ENCODE measurements around the gene ZNF573. TPM values are rescaled to one million over a fixed set of nuclear protein-coding genes. Genes with fewer than 3 reads are reported as not detected.

Gene ZNF573
- polyA plus RNA-seq, 3 donors = 1.1 to 3.1 (median 1.5) TPM

DNA sequence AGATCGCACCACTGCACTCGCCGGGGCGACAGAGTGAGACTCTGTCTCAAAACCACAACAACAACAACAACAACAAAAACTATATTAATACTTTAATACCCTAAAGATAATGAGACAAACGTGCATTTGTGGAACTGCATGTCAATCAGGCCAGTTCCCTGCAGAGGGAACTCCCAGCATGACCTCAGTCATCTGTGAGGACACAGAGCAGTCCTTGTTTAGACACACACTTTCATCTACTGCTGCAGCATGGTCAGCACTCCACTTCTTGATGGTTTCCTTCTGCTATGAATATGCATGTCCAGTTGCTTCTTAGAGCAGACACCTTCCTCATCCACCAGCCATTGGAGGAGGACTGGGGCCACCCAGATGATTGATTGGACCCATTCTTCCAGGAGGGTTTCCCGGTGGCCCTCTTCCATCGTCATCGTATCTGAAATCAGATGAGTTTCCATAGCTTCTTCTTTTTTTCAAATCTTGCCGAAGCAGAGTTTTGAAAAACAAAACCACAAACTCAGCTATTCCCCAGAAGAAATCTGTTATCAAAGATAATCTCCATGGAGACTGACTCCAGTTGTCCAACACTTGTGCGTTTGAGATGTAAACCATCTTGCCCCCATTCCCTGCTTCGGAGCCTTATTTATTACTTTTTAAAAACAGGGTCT, 86.3 kb downstream of the ZNF573 start:
- Histone ChIP-seq H3K4me1 (ENCODE audit: control insufficient read depth in 1 of 2, insufficient read depth in 2 of 2, low read length in 2 of 2) (peaks cover 7 to 9% of the 10 kb centered on the region in 2 donors), H3K9me3 (replicated peaks in 1 of 2; ENCODE audit: control insufficient read depth in 1 of 2, insufficient read depth in 1 of 2, low read length in 2 of 2) (peaks cover 69 to 71% of the 10 kb centered on the region in 2 donors), H3K27ac (ENCODE audit: low read depth in 1 of 2, low read length in 2 of 2) (no peak overlapping the region), H4K20me1 (ENCODE audit: insufficient read depth, low read length) (no peaks in the 10 kb centered on the region), H3K27me3 (ENCODE audit: control insufficient read depth in 2 of 2, insufficient read depth in 2 of 2, low read length in 2 of 2) (no peaks in the 10 kb centered on the region), H3K4me2 (replicated peaks; ENCODE audit: extremely low read depth, low read length, poor library complexity, severe bottlenecking) (no peak overlapping the region), H2AFZ (ENCODE audit: insufficient read depth, low read depth, low read length, poor library complexity, severe bottlenecking) (no peak overlapping the region), H3K79me2 (ENCODE audit: insufficient read depth, low read length) (no peaks in the 10 kb centered on the region), H3K36me3 (replicated peaks in 1 of 2; ENCODE audit: control insufficient read depth in 1 of 2, insufficient read depth in 2 of 2, low read length in 2 of 2) (peaks cover 0 to 3% of the 10 kb centered on the region in 2 donors), H3K9ac (ENCODE audit: insufficient read depth, low read length, poor library complexity, severe bottlenecking) (no peak overlapping the region), H3K4me3 (replicated peaks in 1 of 3; ENCODE audit: low read depth in 2 of 3, low read length in 3 of 3) (no peak overlapping the region)
- Mint-ChIP-seq H3K27ac (no peak overlapping the region), H3K9me3 (peaks cover 27 to 75% (median 72%) of the 10 kb centered on the region in 7 donors), H3K27me3 (ENCODE audit: low read depth in 3 of 3) (peaks cover 1 to 10% (median 7%) of the 10 kb centered on the region in 3 donors), H3K4me1 (peaks cover 9% of the 10 kb centered on the region), H3K4me3 (no peak overlapping the region), H3K36me3 (peaks cover 3 to 6% of the 10 kb centered on the region in 2 donors)
- TF ChIP-seq, protein P1, sequence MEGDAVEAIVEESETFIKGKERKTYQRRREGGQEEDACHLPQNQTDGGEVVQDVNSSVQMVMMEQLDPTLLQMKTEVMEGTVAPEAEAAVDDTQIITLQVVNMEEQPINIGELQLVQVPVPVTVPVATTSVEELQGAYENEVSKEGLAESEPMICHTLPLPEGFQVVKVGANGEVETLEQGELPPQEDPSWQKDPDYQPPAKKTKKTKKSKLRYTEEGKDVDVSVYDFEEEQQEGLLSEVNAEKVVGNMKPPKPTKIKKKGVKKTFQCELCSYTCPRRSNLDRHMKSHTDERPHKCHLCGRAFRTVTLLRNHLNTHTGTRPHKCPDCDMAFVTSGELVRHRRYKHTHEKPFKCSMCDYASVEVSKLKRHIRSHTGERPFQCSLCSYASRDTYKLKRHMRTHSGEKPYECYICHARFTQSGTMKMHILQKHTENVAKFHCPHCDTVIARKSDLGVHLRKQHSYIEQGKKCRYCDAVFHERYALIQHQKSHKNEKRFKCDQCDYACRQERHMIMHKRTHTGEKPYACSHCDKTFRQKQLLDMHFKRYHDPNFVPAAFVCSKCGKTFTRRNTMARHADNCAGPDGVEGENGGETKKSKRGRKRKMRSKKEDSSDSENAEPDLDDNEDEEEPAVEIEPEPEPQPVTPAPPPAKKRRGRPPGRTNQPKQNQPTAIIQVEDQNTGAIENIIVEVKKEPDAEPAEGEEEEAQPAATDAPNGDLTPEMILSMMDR (IDR thresholded peaks at IDR 0.05) = no peak
- intact Hi-C loops (cut with micrococcal nuclease) = no loop called here
- DNase-seq = no peak
- WGBS (ENCODE audit: insufficient coverage) = 32% methylated on average over 6 of the region's 11 CpGs

- H3K27me3 Mint-ChIP-seq (ENCODE audit: low read depth in 3 of 3) = peaks cover 1 to 12% (median 7%) of the 10 kb centered on the region in 3 donors
- peaks cover 21 to 82% (median 76%) of the 10 kb centered on the region in 7 donors for H3K9me3 Mint-ChIP-seq
- peak overlapping the region; percentile 85 to 94 for H3K4me3 Mint-ChIP-seq
- Histone ChIP-seq H2AFZ (ENCODE audit: insufficient read depth, low read depth, low read length, poor library complexity, severe bottlenecking) (peak overlapping the region; percentile 89), H3K9me3 (replicated peaks in 1 of 2; ENCODE audit: control insufficient read depth in 1 of 2, insufficient read depth in 1 of 2, low read length in 2 of 2) (peaks cover 68 to 77% of the 10 kb centered on the region in 2 donors), H3K9ac (ENCODE audit: insufficient read depth, low read length, poor library complexity, severe bottlenecking) (peak overlapping the region; percentile 43), H3K36me3 (replicated peaks in 1 of 2; ENCODE audit: control insufficient read depth in 1 of 2, insufficient read depth in 2 of 2, low read length in 2 of 2) (no peaks in the 10 kb centered on the region), H4K20me1 (ENCODE audit: insufficient read depth, low read length) (no peaks in the 10 kb centered on the region), H3K4me1 (ENCODE audit: control insufficient read depth in 1 of 2, insufficient read depth in 2 of 2, low read length in 2 of 2) (peaks cover 7 to 9% of the 10 kb centered on the region in 2 donors), H3K27ac (ENCODE audit: low read depth in 1 of 2, low read length in 2 of 2) (no peak overlapping the region), H3K79me2 (ENCODE audit: insufficient read depth, low read length) (no peaks in the 10 kb centered on the region), H3K4me2 (replicated peaks; ENCODE audit: extremely low read depth, low read length, poor library complexity, severe bottlenecking) (peak overlapping the region; percentile 83), H3K4me3 (replicated peaks in 1 of 3; ENCODE audit: low read depth in 2 of 3, low read length in 3 of 3) (peak overlapping the region; percentile 28 to 77 (median 40)), H3K27me3 (ENCODE audit: control insufficient read depth in 2 of 2, insufficient read depth in 2 of 2, low read length in 2 of 2) (no peaks in the 10 kb centered on the region)
- TF ChIP-seq, protein P1 (IDR thresholded peaks at IDR 0.05) = no peak
- DNase-seq = peak in 1 of 3 donors; percentile 12
- peaks cover 9% of the 10 kb centered on the region for H3K4me1 Mint-ChIP-seq
- 0% methylated on average over 43 of the region's 48 CpGs for WGBS (ENCODE audit: insufficient coverage)
- H3K27ac Mint-ChIP-seq = peak overlapping the region in 2 of 7 donors; percentile 66 to 77
- peaks cover 3 to 4% of the 10 kb centered on the region in 2 donors for H3K36me3 Mint-ChIP-seq
- intact Hi-C loops (cut with micrococcal nuclease) = no loop called here
These were observed 87.4 kb downstream of the ZNF573 start for GRCh38 chr19:37691881-37692504.

Small RNA genes lying within 50 kb of the gene (small RNA-seq; reads per million reads assigned to genes)
- not detected for gene SELENOKP1 (ENCODE audit: insufficient read length, low read depth)

Other genes with a start within 250 kb of the ZNF573 start
- under 1 TPM; 0.32 to 0.56 (median 0.39) TPM for gene ZNF571, start 184.8 kb downstream of the ZNF573 start, polyA plus RNA-seq
- under 1 TPM in 1 of 3 donors, not detected in 2; 0.21 TPM for gene ZNF540, start 184.7 kb downstream of the ZNF573 start, polyA plus RNA-seq
- under 1 TPM; 0.28 to 0.85 (median 0.46) TPM for gene ZFP30, start 124.1 kb downstream of the ZNF573 start, polyA plus RNA-seq
- gene ZNF607, start 59.8 kb downstream of the ZNF573 start, polyA plus RNA-seq = under 1 TPM in 2 of 3 donors, not detected in 1; 0.41 to 0.49 TPM
- not detected for gene WDR87, start 127.0 kb upstream of the ZNF573 start, polyA plus RNA-seq
- 1 to 10 TPM in 1 of 3 donors, under 1 TPM in 2; 0.55 to 4.5 (median 0.99) TPM for gene SIPA1L3, start 127.6 kb upstream of the ZNF573 start, polyA plus RNA-seq